Thyroid gland (tissue), 4 donors: ENCODE data around the gene FOSB. TPM values are rescaled to one million over a fixed set of nuclear protein-coding genes. Genes with fewer than 3 reads are reported as not detected.
A peak's percentile ranks its signal among the peaks of the same experiment; 100 is the strongest.

Experiments
- DNase-seq, 2 donors: peaks; one replicate each; pipeline ENCODE4 v3.0.0-alpha.2; 2019
- H3K27ac ChIP-seq, 3 donors: fragments of 200-600 bp; sonication (generic); 1 replicate in 2 of 3; 2 replicates in 1 of 3; pipeline ENCODE4 v1.5.1; 2016 to 2019; ENCODE audit warnings: mild to moderate bottlenecking in 1 of 3, moderate library complexity in 1 of 3
- H3K27me3 ChIP-seq: fragments of 200-600 bp; sonication (generic); one replicate; pipeline ENCODE4 v1.5.1; 2019
- H3K36me3 ChIP-seq, 2 donors: fragments of 200-600 bp; sonication (generic); one replicate each; pipeline ENCODE4 v1.5.1; 2016 to 2019
- H3K4me1 ChIP-seq, 2 donors: fragments of 200-600 bp; sonication (generic); one replicate each; pipeline ENCODE4 v1.5.1; 2017 to 2019
- H3K4me3 ChIP-seq, 3 donors: fragments of 200-600 bp; sonication (generic); replicated peaks in 1 of 3; 1 replicate in 2 of 3; 2 replicates in 1 of 3; pipeline ENCODE4 v1.5.1; 2016; ENCODE audit warnings: mild to moderate bottlenecking in 1 of 3
- H3K9me3 ChIP-seq: fragments of 200-600 bp; sonication (generic); one replicate; pipeline ENCODE4 v1.5.1; 2017
- CTCF ChIP-seq, 6 experiments: fragments of 200-600 bp in 3 of 6; fragments of 450-650 bp in 3 of 6; sonication (generic) in 3 of 6; IDR thresholded peaks; one replicate each; pipeline ENCODE4 v1.5.1; 2016 to 2019; ENCODE audit warnings: antibody characterized with exemption in 6 of 6, mild to moderate bottlenecking in 2 of 6, inconsistent platforms in 1 of 6, moderate library complexity in 1 of 6
- POLR2A ChIP-seq, 2 donors: fragments of 450-650 bp; IDR thresholded peaks; one replicate each; pipeline ENCODE4 v1.6.1; 2017; ENCODE audit warnings: antibody characterized with exemption in 2 of 2, mild to moderate bottlenecking in 2 of 2, moderate library complexity in 1 of 2
- WGBS, 2 donors: methylation state at CpG; one replicate each; pipeline ENCODE4 v1.1.5; 2017; 5-methylcytosine and 5-hydroxymethylcytosine counted together
- intact Hi-C: fragments of 100-400 bp; cut with DNase I; formaldehyde crosslinking; loops from one replicate; pipeline ENCODE4 v1.15.1; 2023
- total RNA-seq, 4 donors: library from RNA; depleted of rRNA; stranded (reverse); fragments of >200 nt; gene quantifications; one replicate each; pipeline ENCODE4 v1.2.3, GENCODE V29; 2016

FOSB gene
- total RNA-seq, 4 donors from 2014 or later, result 1.6 to 3.3 (median 2.4) TPM

GRCh38 chr19:45502111-45502510, 34.3 kb downstream of the FOSB start:
- H3K4me3 ChIP-seq, result no peak overlapping the region
- WGBS, 2 donors, result 80 to 82% methylated on average over 5 of the region's 5 CpGs
- no peaks in the 10 kb centered on the region for H3K36me3 ChIP-seq
- H3K27ac ChIP-seq, result no peak overlapping the region
- DNase-seq, result no peak
- TF ChIP-seq CTCF (IDR thresholded peaks at IDR 0.05) (no peak), POLR2A (IDR thresholded peaks at IDR 0.05) (no peak)
- no peaks in the 10 kb centered on the region for H3K9me3 ChIP-seq
- intact Hi-C loops, result no loop called here
- peaks cover 10% of the 10 kb centered on the region for H3K27me3 ChIP-seq
- peaks cover 11 to 26% of the 10 kb centered on the region in 2 donors for H3K4me1 ChIP-seq

- no peaks in the 10 kb centered on the region for H3K9me3 ChIP-seq
- 87 to 91% methylated on average over 9 of the region's 9 CpGs for WGBS, 2 donors
- intact Hi-C loops, result no loop called here
These were observed 36.1 kb downstream of the FOSB start for GRCh38 chr19:45503909-45504308.

GRCh38 chr19:45505151-45505995, 37.6 kb downstream of the FOSB start:
- Histone ChIP-seq H3K36me3 (no peaks in the 10 kb centered on the region), H3K4me1 (peaks cover 11 to 15% of the 10 kb centered on the region in 2 donors), H3K4me3 (no peak overlapping the region), H3K27me3 (no peaks in the 10 kb centered on the region), H3K27ac (peak overlapping the region in 1 of 3 donors; percentile 75), H3K9me3 (no peaks in the 10 kb centered on the region)
- 87 to 88% methylated on average over 8 of the region's 8 CpGs for WGBS, 2 donors
- no peak for TF ChIP-seq POLR2A (IDR thresholded peaks at IDR 0.05)
- TF ChIP-seq CTCF (IDR thresholded peaks at IDR 0.05), result no peak
- no peak for DNase-seq
- intact Hi-C loops, result no loop called here

More at GRCh38 chr19:45503909-45504308, 36.1 kb downstream of the FOSB start:
- H3K4me1 ChIP-seq, result peaks cover 9 to 12% of the 10 kb centered on the region in 2 donors
- no peak overlapping the region for H3K27ac ChIP-seq
- peaks cover 8% of the 10 kb centered on the region for H3K27me3 ChIP-seq
- TF ChIP-seq POLR2A (IDR thresholded peaks at IDR 0.05) (no peak), CTCF (IDR thresholded peaks at IDR 0.05) (no peak)
- H3K4me3 ChIP-seq, result no peak overlapping the region
- no peaks in the 10 kb centered on the region for H3K36me3 ChIP-seq
- no peak for DNase-seq

GRCh38 chr19:45505996-45506245, 38.1 kb downstream of the FOSB start:
- Histone ChIP-seq H3K9me3 (no peaks in the 10 kb centered on the region), H3K36me3 (no peaks in the 10 kb centered on the region), H3K27me3 (no peaks in the 10 kb centered on the region), H3K4me3 (peak overlapping the region in 1 of 3 donors; percentile 100), H3K4me1 (peaks cover 11 to 15% of the 10 kb centered on the region in 2 donors), H3K27ac (peak overlapping the region; percentile 0 to 88 (median 75))
- WGBS, 2 donors, result 56 to 61% methylated on average over 5 of the region's 5 CpGs
- DNase-seq, result no peak
- intact Hi-C loops, result no loop called here
- TF ChIP-seq POLR2A (IDR thresholded peaks at IDR 0.05), result no peak
- TF ChIP-seq CTCF (IDR thresholded peaks at IDR 0.05), result no peak

GRCh38 chr19:45506246-45506988, 38.6 kb downstream of the FOSB start:
- no peaks in the 10 kb centered on the region for H3K9me3 ChIP-seq
- no peaks in the 10 kb centered on the region for H3K27me3 ChIP-seq
- peak overlapping the region; percentile 44 to 100 (median 88) for H3K4me3 ChIP-seq
- peaks cover 11 to 15% of the 10 kb centered on the region in 2 donors for H3K4me1 ChIP-seq
- 1 to 2% methylated on average over 8 to 16 of the region's 47 CpGs for WGBS, 2 donors
- no peaks in the 10 kb centered on the region for H3K36me3 ChIP-seq
- peak overlapping the region; percentile 75 to 88 (median 85) for H3K27ac ChIP-seq
- peak; percentile 93 to 95 for DNase-seq
- TF ChIP-seq CTCF (IDR thresholded peaks at IDR 0.05) (peak in 4 of 6 experiments; percentile 19 to 48 (median 34)), POLR2A (IDR thresholded peaks at IDR 0.05) (peak in 1 of 2 donors; percentile 78)
- intact Hi-C loops, result no loop called here
